Neural cell (in vitro differentiated cells): ENCODE results near the gene C1QTNF9. TPM values are rescaled to one million over a fixed set of nuclear protein-coding genes. Genes with fewer than 3 reads are reported as not detected.

ENCODE experiments used
- H2AFZ ChIP-seq: fragments of 200-600, 300-800 bp; sonication (generic), shearing (Covaris generic); 2 replicates; pipeline ENCODE4 v1.6.0; 2014; ENCODE audit warnings: low read depth, mild to moderate bottlenecking, antibody characterized with exemption, low read length, moderate library complexity
- H3F3A ChIP-seq: fragments of 200-600 bp; shearing (Covaris generic); 2 replicates; pipeline ENCODE4 v1.6.1; 2016; ENCODE audit warnings: mild to moderate bottlenecking, moderate library complexity, mixed read lengths, antibody characterized with exemption, low read length; ENCODE audit not compliant: insufficient read depth, poor library complexity, severe bottlenecking
- H3K27ac ChIP-seq: fragments of 200-600, 300-800 bp; sonication (generic), shearing (Covaris generic); 2 replicates; pipeline ENCODE4 v1.5.1; 2014; ENCODE audit warnings: mild to moderate bottlenecking, low read length, moderate library complexity
- H3K27me3 ChIP-seq: fragments of 300-800, 200-600 bp; sonication (generic), shearing (Covaris generic); 2 replicates; pipeline ENCODE4 v1.6.0; 2014; ENCODE audit warnings: mild to moderate bottlenecking, low read depth, low read length, moderate library complexity; ENCODE audit not compliant: insufficient read depth
- H3K36me3 ChIP-seq: fragments of 300-800, 200-600 bp; sonication (generic), shearing (Covaris generic); 2 replicates; pipeline ENCODE4 v1.5.1; 2014; ENCODE audit warnings: mild to moderate bottlenecking, antibody characterized with exemption, low read length, moderate library complexity; ENCODE audit not compliant: insufficient read depth
- H3K4me2 ChIP-seq: fragments of 300-800, 200-600 bp; sonication (generic), shearing (Covaris generic); 2 replicates; pipeline ENCODE4 v1.6.0; 2014; ENCODE audit warnings: mild to moderate bottlenecking, low read length
- H3K4me3 ChIP-seq: fragments of 300-800, 200-600 bp; sonication (generic), shearing (Covaris generic); 2 replicates; pipeline ENCODE4 v1.5.1; 2014; ENCODE audit warnings: mild to moderate bottlenecking, low read length, moderate library complexity
- H3K79me2 ChIP-seq: fragments of 200-600 bp; shearing (Covaris generic); replicated peaks from 2 replicates; pipeline ENCODE4 v1.6.0; 2014; ENCODE audit warnings: mild to moderate bottlenecking, low read length, moderate library complexity; ENCODE audit not compliant: insufficient read depth
- H3K9ac ChIP-seq: fragments of 300-800, 200-600 bp; sonication (generic), shearing (Covaris generic); 2 replicates; pipeline ENCODE4 v1.6.1; 2016; ENCODE audit warnings: mild to moderate bottlenecking, low read length, mixed read lengths
- H3K9me2 ChIP-seq: fragments of 200-600 bp; shearing (Covaris generic); 2 replicates; pipeline ENCODE4 v1.6.1; 2016; ENCODE audit warnings: mild to moderate bottlenecking, low read length, mixed read lengths; ENCODE audit not compliant: insufficient read depth
- H3K9me3 ChIP-seq: fragments of 200-600, 300-800 bp; sonication (generic), shearing (Covaris generic); 2 replicates; pipeline ENCODE4 v1.6.1; 2016; ENCODE audit warnings: mild to moderate bottlenecking, mixed run types, low read length, moderate library complexity, mixed read lengths
- H4K20me1 ChIP-seq: fragments of 200-600 bp; shearing (Covaris generic); 2 replicates; pipeline ENCODE4 v1.6.1; 2016; ENCODE audit warnings: mild to moderate bottlenecking, mixed run types; ENCODE audit not compliant: insufficient read depth
- CTCF ChIP-seq: fragments of 450-650 bp; IDR thresholded peaks from 2 replicates; pipeline ENCODE4 v1.5.1; 2014; ENCODE audit warnings: antibody characterized with exemption, mild to moderate bottlenecking, moderate library complexity; ENCODE audit not compliant: poor library complexity, severe bottlenecking
- EP300 ChIP-seq: fragments of 450-650 bp; conservative IDR thresholded peaks from 2 replicates; pipeline ENCODE4 v1.6.1; 2014; ENCODE audit warnings: antibody characterized with exemption, mild to moderate bottlenecking, moderate library complexity; ENCODE audit not compliant: poor library complexity, severe bottlenecking
- EZH2 ChIP-seq: fragments of 200-600, 300-800 bp; shearing (Covaris generic), sonication (generic); IDR thresholded peaks from 2 replicates; pipeline ENCODE4 v1.6.1; 2014; ENCODE audit warnings: antibody characterized with exemption, low read length, borderline replicate concordance, mild to moderate bottlenecking; ENCODE audit not compliant: insufficient read depth, poor library complexity, severe bottlenecking
- MXI1 ChIP-seq: fragments of 450-650 bp; conservative IDR thresholded peaks from 2 replicates; pipeline ENCODE4 v1.6.1; 2014; ENCODE audit warnings: antibody characterized with exemption, mild to moderate bottlenecking; ENCODE audit not compliant: poor library complexity, severe bottlenecking
- POLR2AphosphoS5 ChIP-seq: IDR thresholded peaks from 2 replicates; pipeline ENCODE4 v1.6.1; 2012
- RAD21 ChIP-seq: fragments of 450-650 bp; conservative IDR thresholded peaks from 2 replicates; pipeline ENCODE4 v1.6.1; 2014; ENCODE audit warnings: antibody characterized with exemption, mild to moderate bottlenecking, moderate library complexity
- REST ChIP-seq: IDR thresholded peaks from 2 replicates; pipeline ENCODE4 v1.6.1; 2012; ENCODE audit warnings: borderline replicate concordance
- SMC3 ChIP-seq: fragments of 450-650 bp; conservative IDR thresholded peaks from 2 replicates; pipeline ENCODE4 v1.6.1; 2014; ENCODE audit warnings: antibody characterized with exemption, mild to moderate bottlenecking, moderate library complexity; ENCODE audit not compliant: poor library complexity
- TAF1 ChIP-seq: IDR thresholded peaks from 2 replicates; pipeline ENCODE4 v1.6.1; 2012; ENCODE audit warnings: low read depth
- polyA plus RNA-seq: library from polyadenylated mRNA; depleted of rRNA; stranded (reverse); fragments of >200 nt; gene quantifications from 2 replicates; pipeline ENCODE4 v1.2.3, GENCODE V29; 2014

C1QTNF9 gene
- polyA plus RNA-seq, 1 donor from 2014 or later = not detected

- Histone ChIP-seq H4K20me1 (no peaks in the 10 kb centered on the region), H3K9ac (no peak overlapping the region), H3K79me2 (no peaks in the 10 kb centered on the region), H3K4me3 (no peak overlapping the region), H3K9me2 (no peaks in the 10 kb centered on the region), H3K27ac (no peak overlapping the region), H3K4me2 (no peak overlapping the region), H3K9me3 (no peaks in the 10 kb centered on the region), H3K27me3 (no peaks in the 10 kb centered on the region), H3K36me3 (no peaks in the 10 kb centered on the region), H3F3A (no peaks in the 10 kb centered on the region), H2AFZ (no peak overlapping the region)
- TF ChIP-seq EP300 = no peak
- TF ChIP-seq RAD21 = no peak
- no peak for TF ChIP-seq POLR2AphosphoS5
- no peak for TF ChIP-seq TAF1
- TF ChIP-seq REST = no peak
- no peak for TF ChIP-seq MXI1
- no peak for TF ChIP-seq EZH2
- TF ChIP-seq CTCF = no peak
- no peak for TF ChIP-seq SMC3
Observed at GRCh38 chr13:24274452-24275021, 34.8 kb upstream of the C1QTNF9 start.

- Histone ChIP-seq H3K36me3 (no peaks in the 10 kb centered on the region), H3K9me2 (no peaks in the 10 kb centered on the region), H3K79me2 (no peaks in the 10 kb centered on the region), H3K4me2 (no peak overlapping the region), H3K9ac (no peak overlapping the region), H2AFZ (no peak overlapping the region), H3K27ac (no peak overlapping the region), H3F3A (no peaks in the 10 kb centered on the region), H3K9me3 (no peaks in the 10 kb centered on the region), H3K4me3 (no peak overlapping the region), H4K20me1 (no peaks in the 10 kb centered on the region), H3K27me3 (no peaks in the 10 kb centered on the region)
- TF ChIP-seq CTCF (no peak), RAD21 (no peak), REST (no peak), EZH2 (no peak)
Observed at GRCh38 chr13:24275041-24275440, 34.3 kb upstream of the C1QTNF9 start.
